T-helper 1 cell treated with Interleukin-12 subunit alpha and Interleukin-12 subunit beta and Interleukin-4 antibody, amounts not matched to agents 30 μg/mL and 1 μg/mL, for 36 hours (primary cell): ENCODE results near the gene IPMK.
A peak's percentile ranks its signal among the peaks of the same experiment; 100 is the strongest.
"Not testable (repeated sequence)": the region's sequence is repeated elsewhere in the genome, so short reads cannot be mapped to it uniquely, and the experiment has no call there.

Source experiments
- H3K27ac Mint-ChIP-seq: one replicate; pipeline ENCODE4 v1.8.0; 2021; ENCODE audit warnings: mild to moderate bottlenecking, mixed read lengths
- H3K27me3 Mint-ChIP-seq: one replicate; pipeline ENCODE4 v1.8.0; 2021; ENCODE audit warnings: low read depth, mixed read lengths
- H3K36me3 Mint-ChIP-seq: one replicate; pipeline ENCODE4 v1.8.0; 2021; ENCODE audit warnings: low read depth, mixed read lengths
- H3K4me1 Mint-ChIP-seq: one replicate; pipeline ENCODE4 v1.8.0; 2021; ENCODE audit warnings: low read depth, mixed read lengths
- H3K4me3 Mint-ChIP-seq: one replicate; pipeline ENCODE4 v1.8.0; 2021; ENCODE audit warnings: mild to moderate bottlenecking, moderate library complexity, mixed read lengths
- H3K9me3 Mint-ChIP-seq: one replicate; pipeline ENCODE4 v1.8.0; 2021; ENCODE audit warnings: mixed read lengths

The IPMK gene

DNA sequence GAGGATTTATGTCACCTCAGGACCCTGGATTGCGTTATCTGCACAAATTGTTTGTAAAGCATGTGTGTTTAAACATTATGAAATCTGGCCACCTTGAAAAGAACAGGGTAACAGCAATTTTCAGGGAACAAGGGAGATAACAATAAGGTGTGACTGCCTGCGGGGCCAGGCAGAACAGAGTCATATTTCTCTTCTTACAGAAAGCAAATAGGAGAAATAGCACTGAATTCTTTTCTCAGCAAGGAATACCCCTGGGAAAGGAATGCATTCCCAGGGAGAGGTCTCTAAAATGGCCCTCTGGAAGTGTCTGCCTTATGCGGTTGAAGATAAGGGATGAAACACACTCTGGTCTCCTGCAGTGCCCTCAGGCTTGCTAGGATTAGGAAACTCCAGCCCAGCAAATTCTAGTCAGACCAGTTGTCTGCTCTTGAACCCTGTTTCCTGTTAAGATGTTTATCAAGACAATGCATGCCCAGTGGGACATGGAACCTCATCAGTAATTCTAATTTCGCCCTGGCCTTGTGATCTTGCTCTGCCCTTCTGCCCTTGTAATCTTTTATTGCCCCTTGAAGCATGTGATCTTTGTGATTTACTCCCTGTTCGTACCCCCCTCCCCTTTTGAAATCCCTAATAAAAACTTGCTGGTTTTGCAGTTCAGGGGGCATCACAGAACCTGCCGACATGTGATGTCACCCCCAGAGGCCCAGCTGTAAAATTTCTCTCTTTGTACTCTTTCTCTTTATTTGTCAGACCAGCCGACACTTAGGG, 11.5 kb downstream of the IPMK start:
- peaks cover 20% of the 10 kb centered on the region for H3K4me1 Mint-ChIP-seq
- peaks cover 29% of the 10 kb centered on the region for H3K36me3 Mint-ChIP-seq
- H3K27ac Mint-ChIP-seq, H3K27me3 Mint-ChIP-seq, H3K4me3 Mint-ChIP-seq: not testable (repeated sequence)
- peaks cover 31% of the 10 kb centered on the region for H3K9me3 Mint-ChIP-seq

DNA sequence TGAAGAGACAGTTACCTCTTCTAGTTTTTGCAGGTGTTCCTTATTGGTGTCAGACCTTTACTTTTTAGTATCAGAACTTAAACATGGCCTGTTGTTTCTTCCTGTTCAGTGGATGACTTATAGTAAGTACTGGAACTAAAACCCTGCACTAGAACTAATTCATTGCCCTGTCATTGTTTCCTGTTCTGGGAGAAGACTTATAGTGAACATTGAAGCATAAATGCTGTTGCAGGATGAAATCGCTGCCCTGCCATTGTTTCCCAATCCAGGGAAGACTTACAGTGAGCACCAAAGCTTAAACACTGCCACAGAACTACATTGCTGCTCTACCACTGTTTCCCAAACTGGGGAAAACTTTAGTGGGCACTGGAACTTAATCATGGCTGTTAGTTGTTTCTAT, 13.1 kb downstream of the IPMK start:
- peaks cover 15% of the 10 kb centered on the region for H3K4me1 Mint-ChIP-seq
- peaks cover 29% of the 10 kb centered on the region for H3K36me3 Mint-ChIP-seq
- H3K9me3 Mint-ChIP-seq, result peaks cover 31% of the 10 kb centered on the region
- H3K27ac Mint-ChIP-seq, result no peak overlapping the region
- H3K27me3 Mint-ChIP-seq, result no peaks in the 10 kb centered on the region
- H3K4me3 Mint-ChIP-seq, result no peak overlapping the region

DNA sequence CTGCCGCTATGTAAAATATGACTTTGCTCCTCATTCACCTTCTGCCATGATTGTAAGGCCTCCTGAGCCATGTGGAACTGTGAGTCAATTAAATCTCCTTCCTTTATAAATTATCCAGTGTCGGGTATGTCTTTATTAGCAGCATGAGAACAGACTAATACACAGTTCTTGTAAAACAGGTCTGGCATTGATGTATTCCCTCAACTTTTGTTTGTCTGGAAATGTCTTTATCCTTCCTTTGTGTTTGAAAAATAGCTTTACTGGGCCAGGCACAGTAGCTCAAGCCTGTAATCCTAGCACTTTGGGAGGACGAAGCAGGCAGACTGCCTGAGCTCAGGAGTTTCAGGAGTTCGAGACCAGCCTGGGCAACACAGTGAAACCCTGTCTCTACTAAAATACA, 14.5 kb downstream of the IPMK start:
- Mint-ChIP-seq H3K9me3 (peaks cover 36% of the 10 kb centered on the region), H3K27ac (no peak overlapping the region), H3K27me3 (no peaks in the 10 kb centered on the region), H3K4me1 (peaks cover 15% of the 10 kb centered on the region), H3K36me3 (peaks cover 28% of the 10 kb centered on the region), H3K4me3 (no peak overlapping the region)

DNA sequence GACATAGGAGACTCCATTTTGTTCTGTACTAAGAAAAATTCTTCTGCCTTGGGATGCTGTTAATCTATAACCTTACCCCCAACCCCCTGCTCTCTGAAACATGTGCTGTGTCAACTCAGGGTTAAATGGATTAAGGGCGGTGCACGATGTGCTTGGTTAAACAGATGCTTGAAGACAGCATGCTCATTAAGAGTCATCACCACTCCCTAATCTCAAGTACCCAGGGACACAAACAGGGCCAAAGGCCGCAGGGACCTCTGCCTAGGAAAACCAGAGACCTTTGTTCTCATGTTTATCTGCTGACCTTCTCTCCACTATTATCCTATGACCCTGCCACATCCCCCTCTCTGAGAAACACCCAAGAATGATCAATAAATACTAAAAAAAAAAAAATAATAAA, 23.0 kb downstream of the IPMK start:
- Mint-ChIP-seq H3K4me1 (peaks cover 13% of the 10 kb centered on the region), H3K36me3 (peaks cover 20% of the 10 kb centered on the region), H3K9me3 (peaks cover 17% of the 10 kb centered on the region)
- H3K27ac Mint-ChIP-seq, H3K27me3 Mint-ChIP-seq, H3K4me3 Mint-ChIP-seq: not testable (repeated sequence)

DNA sequence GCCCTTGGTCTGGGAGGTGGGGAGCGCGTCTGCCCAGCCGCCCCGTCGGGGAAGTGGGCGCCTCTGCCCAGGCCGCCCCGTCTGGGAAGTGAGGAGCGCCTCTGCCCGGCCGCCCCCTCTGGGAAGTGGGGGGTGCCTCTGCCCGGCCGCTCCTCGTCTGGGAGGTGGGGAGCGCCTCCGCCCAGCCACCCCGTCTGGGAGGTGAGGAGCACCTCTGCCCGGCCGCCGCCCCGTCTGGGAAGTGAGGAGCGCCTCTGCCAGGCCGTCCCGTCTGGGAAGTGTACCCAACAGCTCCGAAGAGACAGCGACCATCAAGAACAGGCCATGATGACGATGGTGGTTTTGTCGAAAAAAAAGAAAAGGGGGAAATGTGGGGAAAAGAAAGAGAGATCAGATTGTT, 23.5 kb downstream of the IPMK start:
- Mint-ChIP-seq H3K9me3 (peaks cover 17% of the 10 kb centered on the region), H3K36me3 (peaks cover 20% of the 10 kb centered on the region), H3K4me1 (peaks cover 17% of the 10 kb centered on the region)
- not testable (repeated sequence) for H3K27me3 Mint-ChIP-seq, H3K4me3 Mint-ChIP-seq, H3K27ac Mint-ChIP-seq

DNA sequence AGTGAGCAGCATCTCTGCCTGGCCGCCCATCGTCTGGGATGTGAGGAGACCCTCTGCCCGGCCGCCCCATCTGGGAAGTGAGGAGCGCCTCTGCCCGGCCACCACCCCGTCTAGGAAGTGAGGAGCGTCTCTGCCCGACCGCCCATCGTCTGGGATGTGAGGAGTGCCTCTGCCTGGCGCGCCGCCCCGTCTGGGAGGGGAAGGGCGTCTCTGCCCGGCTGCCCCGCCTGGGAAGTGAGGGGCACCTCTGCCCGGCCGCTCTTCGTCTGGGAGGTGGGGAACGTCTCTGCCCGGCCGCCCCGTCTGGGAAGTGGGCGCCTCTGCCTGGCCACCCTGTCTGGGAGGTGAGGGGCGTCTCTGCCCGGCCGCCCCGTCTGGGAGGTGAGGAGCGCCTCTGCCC, 23.9 kb downstream of the IPMK start:
- not testable (repeated sequence) for H3K27ac Mint-ChIP-seq, H3K27me3 Mint-ChIP-seq, H3K4me3 Mint-ChIP-seq
- Mint-ChIP-seq H3K9me3 (peaks cover 17% of the 10 kb centered on the region), H3K4me1 (peaks cover 17% of the 10 kb centered on the region), H3K36me3 (peaks cover 20% of the 10 kb centered on the region)

DNA sequence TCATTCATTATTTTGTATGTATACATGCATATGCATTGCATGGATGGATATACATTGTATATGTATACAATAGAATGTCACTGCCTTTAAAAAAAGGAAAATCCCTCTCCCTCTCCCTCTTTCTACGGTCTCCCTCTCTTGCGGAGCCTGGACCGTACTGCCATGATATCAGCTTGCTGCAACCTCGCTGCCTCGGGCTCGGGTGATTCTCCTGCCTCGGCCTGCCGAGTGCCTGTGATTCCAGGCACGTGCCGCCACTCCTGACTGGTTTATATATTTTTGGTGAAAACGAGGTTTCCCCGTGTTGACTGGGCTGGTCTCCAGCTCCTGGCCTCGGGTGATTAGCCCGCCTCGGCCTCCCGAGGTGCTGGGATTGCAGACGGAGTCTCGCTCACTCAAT, 24.4 kb downstream of the IPMK start:
- Mint-ChIP-seq H3K27ac (no peak overlapping the region), H3K4me3 (no peak overlapping the region), H3K4me1 (peaks cover 17% of the 10 kb centered on the region), H3K9me3 (peaks cover 13% of the 10 kb centered on the region), H3K27me3 (no peaks in the 10 kb centered on the region), H3K36me3 (peaks cover 20% of the 10 kb centered on the region)

DNA sequence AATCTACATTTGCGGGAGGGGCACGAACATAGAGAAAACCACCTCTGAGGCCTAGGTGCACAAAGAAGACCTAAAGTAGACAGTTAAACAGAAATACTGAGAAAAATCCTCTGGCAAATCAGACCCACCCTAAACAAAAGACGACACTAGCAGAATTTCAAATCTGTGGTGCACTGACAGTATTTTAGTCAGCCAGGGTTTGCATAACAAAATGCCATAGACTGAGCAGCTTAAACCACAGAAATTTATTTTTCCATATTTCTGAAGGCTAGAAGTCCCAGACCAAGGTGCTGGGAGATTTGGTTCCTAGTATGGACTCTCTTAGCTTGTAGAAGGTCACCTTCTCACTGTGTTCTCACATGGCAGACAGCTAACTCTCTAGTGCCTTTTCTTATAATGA, 26.3 kb downstream of the IPMK start:
- H3K27me3 Mint-ChIP-seq, result no peaks in the 10 kb centered on the region
- H3K4me3 Mint-ChIP-seq, result no peak overlapping the region
- H3K27ac Mint-ChIP-seq, result no peak overlapping the region
- peaks cover 24% of the 10 kb centered on the region for H3K4me1 Mint-ChIP-seq
- peaks cover 16% of the 10 kb centered on the region for H3K36me3 Mint-ChIP-seq
- peaks cover 7% of the 10 kb centered on the region for H3K9me3 Mint-ChIP-seq

DNA sequence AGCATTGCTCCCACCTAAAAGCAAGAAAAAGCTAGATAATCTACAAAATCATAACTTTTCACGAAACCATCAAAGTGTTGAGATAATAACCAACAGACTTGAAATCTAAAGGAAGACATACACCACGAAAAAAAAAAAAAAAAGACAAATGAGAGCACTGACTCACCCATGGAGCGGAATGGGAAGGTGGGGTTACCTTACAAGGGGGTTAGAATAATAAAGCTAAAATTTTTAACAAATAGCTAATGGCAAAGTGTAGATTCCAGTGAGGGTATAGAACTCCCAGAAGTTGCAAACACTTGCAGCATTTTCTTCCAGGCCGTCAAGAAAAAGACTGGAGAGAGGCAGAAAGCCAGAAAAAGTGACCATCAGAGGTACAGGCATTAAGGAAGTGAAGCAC, 27.2 kb downstream of the IPMK start:
- peaks cover 24% of the 10 kb centered on the region for H3K4me1 Mint-ChIP-seq
- H3K4me3 Mint-ChIP-seq, result no peak overlapping the region
- peaks cover 4% of the 10 kb centered on the region for H3K9me3 Mint-ChIP-seq
- H3K36me3 Mint-ChIP-seq, result peaks cover 18% of the 10 kb centered on the region
- no peaks in the 10 kb centered on the region for H3K27me3 Mint-ChIP-seq
- H3K27ac Mint-ChIP-seq, result no peak overlapping the region

DNA sequence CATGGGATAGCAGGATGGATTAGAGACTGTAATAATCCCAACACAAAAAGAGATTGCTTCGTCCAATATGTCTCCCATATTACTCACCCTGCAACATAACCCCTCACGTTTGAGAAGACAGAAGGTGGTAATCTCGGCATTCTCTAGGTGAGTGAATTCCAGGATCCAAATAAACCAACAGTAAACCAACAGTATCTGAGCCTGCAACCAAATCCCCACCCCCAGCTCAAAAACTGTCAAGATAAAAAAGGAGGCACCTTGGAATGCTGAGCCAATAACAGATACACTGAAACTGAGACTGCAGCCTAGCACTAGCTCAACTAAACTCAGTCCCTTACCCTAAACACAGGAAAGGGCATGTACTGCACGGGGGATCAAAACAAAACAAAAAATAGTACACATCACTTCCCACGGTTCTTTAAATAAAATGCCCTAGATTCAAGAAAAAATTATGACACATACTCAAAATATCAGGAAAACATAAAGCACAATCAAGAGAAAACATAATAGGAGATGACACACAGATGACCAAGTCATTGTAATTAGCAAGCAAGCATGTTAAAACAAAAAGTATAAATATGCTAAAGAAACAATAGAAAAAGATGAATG, 28.0 kb downstream of the IPMK start:
- Mint-ChIP-seq H3K9me3 (no peaks in the 10 kb centered on the region), H3K27me3 (no peaks in the 10 kb centered on the region), H3K4me3 (no peak overlapping the region), H3K4me1 (peaks cover 24% of the 10 kb centered on the region), H3K27ac (no peak overlapping the region), H3K36me3 (peaks cover 25% of the 10 kb centered on the region)

DNA sequence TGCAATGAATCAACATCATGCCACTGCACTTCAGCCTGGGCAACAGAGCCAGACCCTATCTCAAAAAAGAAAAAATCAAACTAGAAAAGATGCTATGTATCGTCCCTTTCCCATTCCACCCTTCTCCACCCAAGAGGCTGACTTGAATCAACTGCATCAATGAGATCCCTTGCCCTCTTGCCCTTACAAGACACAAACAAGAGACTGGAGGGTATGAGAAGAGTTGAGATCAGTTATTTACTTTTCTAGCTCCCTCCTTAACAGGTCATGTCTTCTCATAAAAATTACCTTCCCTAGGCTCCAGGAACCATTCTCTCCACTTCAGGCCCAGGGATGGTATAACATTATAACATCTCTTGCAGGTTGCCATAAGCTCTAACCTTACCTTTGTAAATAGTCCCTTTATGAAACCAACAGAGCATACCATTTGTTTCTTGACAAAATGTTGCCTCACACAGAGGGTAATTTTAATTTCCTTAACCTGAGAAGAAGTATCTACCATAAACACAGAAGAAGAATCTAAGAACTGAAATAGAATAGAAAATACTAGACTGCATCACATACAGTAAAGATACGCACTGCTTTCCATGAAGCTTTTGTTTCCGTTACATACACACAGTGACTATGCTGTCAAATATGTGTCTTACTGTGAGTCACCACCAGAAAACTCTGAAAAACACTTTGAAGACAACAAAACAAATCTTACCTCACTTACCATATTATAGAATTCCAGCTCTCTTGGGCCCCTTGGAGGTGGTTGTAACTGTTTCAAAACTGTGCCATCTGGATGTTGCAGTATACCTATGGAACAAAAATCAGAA, 30.5 kb downstream of the IPMK start:
- H3K4me3 Mint-ChIP-seq, result no peak overlapping the region
- peak overlapping the region; percentile 11 for H3K27ac Mint-ChIP-seq
- H3K27me3 Mint-ChIP-seq, result no peaks in the 10 kb centered on the region
- peaks cover 27% of the 10 kb centered on the region for H3K4me1 Mint-ChIP-seq
- H3K9me3 Mint-ChIP-seq, result peaks cover 5% of the 10 kb centered on the region
- peaks cover 38% of the 10 kb centered on the region for H3K36me3 Mint-ChIP-seq

DNA sequence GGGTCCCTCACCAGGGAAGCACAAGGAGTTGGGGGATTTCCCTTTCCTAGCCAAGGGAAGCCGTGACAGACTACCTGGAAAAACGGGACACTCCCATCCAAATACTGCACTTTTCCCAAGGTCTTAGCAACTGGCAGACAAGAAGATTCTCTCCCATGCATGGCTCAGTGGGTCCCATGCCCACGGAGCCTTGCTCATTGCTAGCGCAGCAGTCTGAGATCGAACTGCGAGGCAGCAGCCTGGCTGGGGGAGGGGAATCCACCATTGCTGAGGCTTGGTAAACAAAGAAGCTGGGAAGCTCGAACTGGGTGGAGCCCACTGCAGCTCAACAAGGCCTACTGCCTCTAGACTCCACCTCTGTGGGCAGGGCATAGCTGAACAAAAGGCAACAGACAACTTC, 37.8 kb downstream of the IPMK start:
- peaks cover 34% of the 10 kb centered on the region for H3K36me3 Mint-ChIP-seq
- not testable (repeated sequence) for H3K27ac Mint-ChIP-seq, H3K27me3 Mint-ChIP-seq, H3K4me1 Mint-ChIP-seq, H3K4me3 Mint-ChIP-seq, H3K9me3 Mint-ChIP-seq

DNA sequence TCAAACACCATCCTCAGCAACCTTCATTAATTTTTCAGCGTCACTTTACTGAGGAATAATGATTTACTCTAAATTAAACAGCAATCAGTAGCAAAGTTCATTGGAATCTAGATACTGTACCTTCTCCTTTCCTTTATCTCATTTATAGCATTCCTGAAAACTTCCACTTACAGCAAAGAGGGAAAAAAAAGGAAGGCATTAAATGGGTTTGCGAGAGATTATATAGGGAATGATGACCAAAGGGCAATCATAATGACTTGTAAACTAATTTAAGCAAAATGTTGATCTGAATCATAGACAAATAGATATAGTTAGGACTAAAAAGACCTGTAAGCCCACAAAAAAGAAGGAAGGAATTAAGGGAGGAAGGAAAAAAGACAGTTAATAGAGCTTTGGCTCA, 42.0 kb downstream of the IPMK start:
- Mint-ChIP-seq H3K27me3 (no peaks in the 10 kb centered on the region), H3K4me1 (no peaks in the 10 kb centered on the region), H3K4me3 (no peak overlapping the region), H3K9me3 (no peaks in the 10 kb centered on the region), H3K27ac (no peak overlapping the region), H3K36me3 (peaks cover 5% of the 10 kb centered on the region)

DNA sequence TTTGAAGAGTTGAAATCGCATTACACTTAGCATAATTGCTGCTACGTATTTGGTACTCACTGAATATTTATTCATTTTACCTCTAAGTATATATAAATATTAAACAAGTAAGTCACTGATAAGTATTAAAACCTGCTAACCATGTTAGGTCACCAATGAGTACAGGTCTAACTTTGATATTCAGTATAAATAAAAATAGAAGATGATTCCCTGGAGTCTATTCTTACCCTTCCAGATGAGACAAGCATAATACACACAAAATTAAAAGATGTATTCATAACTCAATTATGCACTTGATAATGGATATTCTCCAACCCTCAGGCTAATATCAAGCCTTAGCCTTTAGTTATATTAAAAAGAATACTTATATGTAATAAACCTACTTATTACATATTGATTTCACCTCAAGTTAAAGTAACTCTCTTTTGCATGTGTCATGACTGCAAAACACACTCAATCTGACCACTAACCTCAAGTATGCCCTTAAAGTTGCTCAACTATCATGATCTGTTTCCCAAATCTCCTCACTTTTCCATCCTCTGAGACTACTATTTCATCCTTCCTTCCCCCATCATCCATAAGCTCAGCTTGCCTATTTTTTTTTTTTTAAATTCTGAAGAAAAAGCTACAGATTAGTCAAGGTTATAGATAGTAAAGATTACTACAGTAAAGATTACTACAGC, 46.8 kb downstream of the IPMK start:
- Mint-ChIP-seq H3K27me3 (no peaks in the 10 kb centered on the region), H3K9me3 (no peaks in the 10 kb centered on the region), H3K27ac (no peak overlapping the region), H3K4me1 (no peaks in the 10 kb centered on the region), H3K4me3 (no peak overlapping the region), H3K36me3 (no peaks in the 10 kb centered on the region)
